DND-41 (cell line): ENCODE results near the gene HSP90AB1.

Experiments
- EZH2 ChIP-seq: IDR thresholded peaks from 3 replicates; pipeline ENCODE4 v1.6.1; 2012; ENCODE audit warnings: borderline replicate concordance, low read depth, mild to moderate bottlenecking, moderate library complexity, low read length, inconsistent platforms; ENCODE audit not compliant: severe bottlenecking
- TF ChIP-seq, protein P1 (sequence below): IDR thresholded peaks from 2 replicates; pipeline ENCODE4 v1.5.1; 2012; ENCODE audit warnings: borderline replicate concordance, low read length, moderate library complexity, mild to moderate bottlenecking; ENCODE audit not compliant: poor library complexity, severe bottlenecking; ENCODE audit errors: extremely low read depth

DNA sequence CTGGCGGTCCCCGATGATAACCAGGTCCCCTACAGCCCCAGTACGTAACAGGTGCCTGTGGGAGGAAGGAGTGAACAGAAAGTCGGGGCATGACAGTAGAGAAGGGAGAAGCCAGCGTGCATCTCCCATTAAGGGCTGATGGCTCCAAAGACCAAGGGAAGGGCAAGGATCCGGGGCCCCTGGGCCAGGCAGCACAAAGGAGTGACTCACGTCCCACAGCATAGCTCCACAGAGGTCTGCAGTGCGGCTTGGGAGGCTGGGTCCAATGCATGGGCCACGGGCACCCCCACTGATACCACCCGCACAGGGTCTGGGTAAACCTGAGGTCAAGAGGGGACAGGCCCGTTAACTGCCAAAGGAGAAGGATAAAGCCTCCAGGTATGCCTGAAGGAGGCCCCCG is 56.0 kb downstream of the HSP90AB1 start:
- TF ChIP-seq, protein P1, sequence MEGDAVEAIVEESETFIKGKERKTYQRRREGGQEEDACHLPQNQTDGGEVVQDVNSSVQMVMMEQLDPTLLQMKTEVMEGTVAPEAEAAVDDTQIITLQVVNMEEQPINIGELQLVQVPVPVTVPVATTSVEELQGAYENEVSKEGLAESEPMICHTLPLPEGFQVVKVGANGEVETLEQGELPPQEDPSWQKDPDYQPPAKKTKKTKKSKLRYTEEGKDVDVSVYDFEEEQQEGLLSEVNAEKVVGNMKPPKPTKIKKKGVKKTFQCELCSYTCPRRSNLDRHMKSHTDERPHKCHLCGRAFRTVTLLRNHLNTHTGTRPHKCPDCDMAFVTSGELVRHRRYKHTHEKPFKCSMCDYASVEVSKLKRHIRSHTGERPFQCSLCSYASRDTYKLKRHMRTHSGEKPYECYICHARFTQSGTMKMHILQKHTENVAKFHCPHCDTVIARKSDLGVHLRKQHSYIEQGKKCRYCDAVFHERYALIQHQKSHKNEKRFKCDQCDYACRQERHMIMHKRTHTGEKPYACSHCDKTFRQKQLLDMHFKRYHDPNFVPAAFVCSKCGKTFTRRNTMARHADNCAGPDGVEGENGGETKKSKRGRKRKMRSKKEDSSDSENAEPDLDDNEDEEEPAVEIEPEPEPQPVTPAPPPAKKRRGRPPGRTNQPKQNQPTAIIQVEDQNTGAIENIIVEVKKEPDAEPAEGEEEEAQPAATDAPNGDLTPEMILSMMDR: no peak
- no peak for TF ChIP-seq EZH2
